K562 (cell line): ENCODE data around the gene CPM. TPM values are rescaled to one million over a fixed set of nuclear protein-coding genes. Genes with fewer than 3 reads are reported as not detected.

Experiments
- BCOR ChIP-seq: fragments of 450-650 bp; IDR thresholded peaks from 2 replicates; pipeline ENCODE4 v1.6.1; 2016
- BRF1 ChIP-seq: IDR thresholded peaks from 3 replicates; pipeline ENCODE4 v1.6.1; 2011; ENCODE audit warnings: borderline replicate concordance, mild to moderate bottlenecking; ENCODE audit not compliant: insufficient read length; ENCODE audit errors: extremely low read depth
- CBFA2T2 ChIP-seq: fragments of 450-650 bp; conservative IDR thresholded peaks from 2 replicates; pipeline ENCODE4 v1.6.1; 2017; ENCODE audit warnings: mild to moderate bottlenecking
- CC2D1A ChIP-seq: fragments of 450-650 bp; IDR thresholded peaks from 2 replicates; pipeline ENCODE4 v1.6.1; 2017; ENCODE audit warnings: mild to moderate bottlenecking
- HDGF ChIP-seq: fragments of 450-650 bp; IDR thresholded peaks from 2 replicates; pipeline ENCODE4 v1.6.1; 2016
- NRF1 ChIP-seq, 2 experiments: fragments of 450-650 bp; IDR thresholded peaks in 1 of 2; conservative IDR thresholded peaks in 1 of 2; 2 replicates each; pipeline ENCODE4 v1.6.1; 2014; ENCODE audit warnings: mild to moderate bottlenecking in 2 of 2
- SRSF9 ChIP-seq: fragments of 200-400 bp; formaldehyde crosslinking; IDR thresholded peaks from 2 replicates; pipeline ENCODE4 v1.6.1; 2017; ENCODE audit warnings: low read depth, low read length, borderline replicate concordance
- ZKSCAN3 ChIP-seq: fragments of 250-450 bp; sonication (Bioruptor Pico); IDR thresholded peaks from 2 replicates; pipeline ENCODE4 v1.4.0; 2020
- ZNF239 ChIP-seq: fragments of 250-450 bp; sonication (Bioruptor Pico); IDR thresholded peaks from 2 replicates; pipeline ENCODE4 v1.4.0; 2020; ENCODE audit warnings: mild to moderate bottlenecking
- polyA plus RNA-seq, 8 experiments: library from polyadenylated mRNA; depleted of rRNA in 4 of 8; stranded (reverse) in 5 of 8; unstranded in 3 of 8; fragments of >200 nt; fragmentation: Nextera tagmentation in 2 of 8; fragmentation: Illumina TruSeq in 1 of 8; extraction: Ambion mirVana in 2 of 8; extraction: Trizol in 1 of 8; gene quantifications; 2 replicates each; pipeline versions ENCODE4 v1.2.1 to v1.2.3, GENCODE V29; 2011 to 2014; ENCODE audit warnings: inconsistent platforms in 1 of 8, missing spikeins in 1 of 8
- total RNA-seq, 7 experiments: library from RNA; depleted of rRNA in 6 of 7; stranded (reverse); fragments of >200 nt in 6 of 7; fragmentation: Illumina TruSeq in 2 of 7; extraction: Trizol in 2 of 7; gene quantifications; 2 replicates each; pipeline versions ENCODE4 v1.2.1 to v1.2.3, GENCODE V29; 2011 to 2021; ENCODE audit warnings: low replicate concordance in 1 of 7
- TF ChIP-seq, protein P1 (sequence below): fragments of 200-800 bp; sonication (Bioruptor generic); IDR thresholded peaks from 2 replicates; pipeline ENCODE4 v1.6.1; 2016; ENCODE audit warnings: missing genetic modification characterization, missing compliant biosample characterization

The CPM gene
- total and polyA plus RNA-seq, 9 of the 15 experiments (the other 6 are each of a cell fraction or from before 2014, with no cell fraction given) = 0.31 TPM; not detected in 8

DNA sequence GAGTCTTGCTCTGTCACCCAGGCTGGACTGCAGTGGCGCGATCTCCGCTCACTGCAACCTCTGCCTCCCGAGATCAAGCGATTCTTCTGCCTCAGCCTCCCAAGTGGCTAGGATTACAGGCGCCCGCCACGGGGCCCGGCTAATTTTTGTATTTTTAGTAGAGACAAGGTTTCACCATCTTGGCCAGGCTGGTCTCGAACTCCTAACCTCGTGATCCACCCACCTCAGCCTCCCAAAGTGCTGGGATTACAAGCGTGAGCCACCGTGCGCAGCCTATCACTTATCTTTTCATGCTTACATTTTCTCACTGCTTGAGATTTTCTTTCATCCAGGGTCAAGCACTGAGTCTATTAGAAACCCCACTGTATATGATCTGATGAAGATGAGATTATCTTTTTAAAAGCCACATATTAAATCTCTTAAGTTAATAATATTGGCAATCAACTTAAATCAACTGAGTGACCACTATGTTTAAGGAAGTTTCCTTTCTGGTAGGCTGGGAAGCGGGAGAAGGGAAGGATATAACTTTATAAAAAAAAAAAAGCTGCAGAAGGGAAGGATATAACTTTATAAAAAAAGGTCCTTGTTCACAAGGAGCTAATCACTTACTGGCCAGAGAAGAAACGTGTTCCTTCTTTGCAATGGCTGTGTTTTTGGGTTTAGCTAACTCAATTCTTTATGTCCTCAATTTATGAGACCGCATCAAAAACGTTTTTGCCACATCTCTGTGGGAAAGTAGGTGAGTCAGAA is 126.3 kb downstream of the CPM start (continued):
- TF ChIP-seq, protein P1, sequence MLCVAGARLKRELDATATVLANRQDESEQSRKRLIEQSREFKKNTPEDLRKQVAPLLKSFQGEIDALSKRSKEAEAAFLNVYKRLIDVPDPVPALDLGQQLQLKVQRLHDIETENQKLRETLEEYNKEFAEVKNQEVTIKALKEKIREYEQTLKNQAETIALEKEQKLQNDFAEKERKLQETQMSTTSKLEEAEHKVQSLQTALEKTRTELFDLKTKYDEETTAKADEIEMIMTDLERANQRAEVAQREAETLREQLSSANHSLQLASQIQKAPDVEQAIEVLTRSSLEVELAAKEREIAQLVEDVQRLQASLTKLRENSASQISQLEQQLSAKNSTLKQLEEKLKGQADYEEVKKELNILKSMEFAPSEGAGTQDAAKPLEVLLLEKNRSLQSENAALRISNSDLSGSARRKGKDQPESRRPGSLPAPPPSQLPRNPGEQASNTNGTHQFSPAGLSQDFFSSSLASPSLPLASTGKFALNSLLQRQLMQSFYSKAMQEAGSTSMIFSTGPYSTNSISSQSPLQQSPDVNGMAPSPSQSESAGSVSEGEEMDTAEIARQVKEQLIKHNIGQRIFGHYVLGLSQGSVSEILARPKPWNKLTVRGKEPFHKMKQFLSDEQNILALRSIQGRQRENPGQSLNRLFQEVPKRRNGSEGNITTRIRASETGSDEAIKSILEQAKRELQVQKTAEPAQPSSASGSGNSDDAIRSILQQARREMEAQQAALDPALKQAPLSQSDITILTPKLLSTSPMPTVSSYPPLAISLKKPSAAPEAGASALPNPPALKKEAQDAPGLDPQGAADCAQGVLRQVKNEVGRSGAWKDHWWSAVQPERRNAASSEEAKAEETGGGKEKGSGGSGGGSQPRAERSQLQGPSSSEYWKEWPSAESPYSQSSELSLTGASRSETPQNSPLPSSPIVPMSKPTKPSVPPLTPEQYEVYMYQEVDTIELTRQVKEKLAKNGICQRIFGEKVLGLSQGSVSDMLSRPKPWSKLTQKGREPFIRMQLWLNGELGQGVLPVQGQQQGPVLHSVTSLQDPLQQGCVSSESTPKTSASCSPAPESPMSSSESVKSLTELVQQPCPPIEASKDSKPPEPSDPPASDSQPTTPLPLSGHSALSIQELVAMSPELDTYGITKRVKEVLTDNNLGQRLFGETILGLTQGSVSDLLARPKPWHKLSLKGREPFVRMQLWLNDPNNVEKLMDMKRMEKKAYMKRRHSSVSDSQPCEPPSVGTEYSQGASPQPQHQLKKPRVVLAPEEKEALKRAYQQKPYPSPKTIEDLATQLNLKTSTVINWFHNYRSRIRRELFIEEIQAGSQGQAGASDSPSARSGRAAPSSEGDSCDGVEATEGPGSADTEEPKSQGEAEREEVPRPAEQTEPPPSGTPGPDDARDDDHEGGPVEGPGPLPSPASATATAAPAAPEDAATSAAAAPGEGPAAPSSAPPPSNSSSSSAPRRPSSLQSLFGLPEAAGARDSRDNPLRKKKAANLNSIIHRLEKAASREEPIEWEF (CRISPR knock-in tag) = no peak
- TF ChIP-seq CC2D1A = 0 out of 2 replicates have a peak, but pooled peaks have one; percentile 14
- TF ChIP-seq ZNF239 = no peak
- no peak for TF ChIP-seq CBFA2T2
- no peak for TF ChIP-seq HDGF
- no peak for TF ChIP-seq SRSF9
- no peak for TF ChIP-seq ZKSCAN3 (CRISPR knock-in tag)
- peak; percentile 33 to 55; a peak in 2 of 4 replicates for TF ChIP-seq NRF1 (conservative IDR thresholded peaks at IDR 0.05 in 1 of 2, IDR thresholded peaks at IDR 0.05 in 1 of 2)
- TF ChIP-seq BCOR = peak; percentile 45
- no peak for TF ChIP-seq BRF1
